Effector CD8-positive, alpha-beta T cell (primary cell): ENCODE measurements around the gene MSI2.

ENCODE experiments used
- DNase-seq: peaks from one replicate; lab custom pipeline; 2025; lab: John Stamatoyannopoulos, UW

The MSI2 gene

DNA sequence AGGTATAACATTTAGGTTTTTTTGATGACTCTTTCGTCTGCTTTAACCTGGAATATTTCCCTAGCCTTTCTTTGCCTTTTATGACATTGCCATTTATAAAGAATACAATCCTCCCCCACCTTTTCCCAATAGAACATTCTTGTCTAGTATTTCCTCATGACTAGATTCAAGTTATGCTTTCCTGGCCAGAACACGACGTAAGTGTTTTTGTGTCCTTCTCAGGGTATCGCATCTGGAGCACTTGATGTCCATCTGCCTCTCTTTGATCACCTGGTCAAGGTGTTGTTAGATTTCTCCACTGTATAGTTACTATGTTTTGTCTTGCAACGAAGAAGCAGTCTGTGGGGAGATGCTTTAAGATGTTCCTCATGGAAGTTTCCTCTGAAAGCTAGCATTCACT lies 87.4 kb downstream of the MSI2 start:
- no peak for DNase-seq

DNA sequence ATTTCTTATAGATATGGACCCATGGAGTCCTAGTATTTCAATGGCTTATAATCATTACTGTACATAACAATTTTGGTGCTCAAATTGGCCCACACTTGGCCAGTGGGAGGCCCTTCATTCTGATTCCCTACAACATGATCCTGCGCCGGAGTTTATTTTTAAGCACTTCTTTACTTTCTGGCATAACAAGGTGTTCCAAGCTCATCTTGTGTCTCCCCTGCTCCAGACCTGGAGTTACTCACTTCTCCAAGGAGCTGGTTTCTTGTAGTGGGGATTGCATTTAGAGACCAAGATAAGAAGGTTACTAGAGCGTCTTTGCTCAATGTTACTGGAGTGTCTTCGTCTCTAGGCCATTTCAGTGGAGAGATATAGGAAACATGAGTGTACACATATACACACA lies 87.9 kb downstream of the MSI2 start:
- no peak for DNase-seq

- no peak for DNase-seq
These were observed 93.4 kb downstream of the MSI2 start for GRCh38 chr17:57349541-57350247.

- DNase-seq, result no peak
These were observed 93.9 kb downstream of the MSI2 start for GRCh38 chr17:57350266-57350665.

GRCh38 chr17:57352665-57353175 lies 96.4 kb downstream of the MSI2 start:
- no peak for DNase-seq

DNA sequence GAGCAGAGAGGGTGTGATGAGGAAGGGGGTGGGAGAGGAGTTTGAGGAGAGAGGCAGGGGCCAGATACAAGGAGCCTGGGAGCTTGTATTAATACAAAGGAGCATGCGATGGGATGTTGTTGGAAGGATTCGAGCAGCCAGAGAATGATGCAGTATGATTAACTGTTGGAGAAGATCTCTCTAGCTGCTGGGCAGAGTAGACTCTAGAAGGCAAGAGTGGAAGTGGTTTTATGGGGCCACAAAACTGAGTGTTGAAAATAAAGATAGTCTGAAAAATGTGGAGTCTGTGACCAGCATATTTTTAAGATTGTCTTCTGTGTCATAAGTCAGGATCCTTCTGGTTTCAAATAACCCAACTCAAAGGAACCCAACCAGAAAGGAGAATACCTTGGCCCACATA lies 98.3 kb downstream of the MSI2 start:
- DNase-seq, result no peak

DNA sequence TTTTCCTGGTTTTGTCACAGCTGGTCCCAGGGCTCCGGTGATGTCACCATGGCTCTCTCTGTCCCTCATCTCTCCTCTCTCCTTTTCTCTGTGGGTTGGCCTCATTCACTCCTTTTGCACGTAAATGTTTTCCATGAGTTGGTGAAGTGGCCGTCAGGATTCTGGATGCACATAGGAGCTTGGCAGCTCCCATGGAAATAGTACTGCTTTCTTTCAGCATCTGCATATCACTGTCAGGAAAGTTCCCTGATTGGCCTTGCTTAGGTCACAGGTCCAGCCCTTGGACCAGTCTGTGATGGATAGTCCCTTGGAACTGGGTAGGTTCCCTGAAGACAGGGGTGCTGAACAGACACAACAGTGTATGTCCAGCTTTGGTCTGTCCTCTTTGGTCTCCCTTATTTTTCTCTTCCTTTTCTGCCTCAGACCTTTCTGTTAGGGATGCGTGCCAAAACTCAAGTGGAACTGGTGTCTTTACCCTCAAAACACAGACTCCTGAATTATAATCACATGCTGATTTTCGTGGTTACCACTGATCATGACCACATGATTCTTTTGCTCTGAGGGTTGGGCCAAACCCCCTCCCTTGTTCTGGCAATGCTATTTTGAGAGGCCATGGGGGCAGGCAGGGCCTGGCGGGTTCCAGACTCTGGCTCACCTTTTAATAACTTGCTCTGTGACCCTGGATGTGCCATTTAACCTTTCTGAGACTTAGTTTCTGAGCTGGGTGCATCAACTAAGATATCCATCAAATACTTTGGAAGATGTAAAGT lies 99.0 kb downstream of the MSI2 start:
- no peak for DNase-seq

- DNase-seq, result no peak
These were observed 99.9 kb downstream of the MSI2 start for GRCh38 chr17:57356153-57356718.

- no peak for DNase-seq
These were observed 100.5 kb downstream of the MSI2 start for GRCh38 chr17:57356719-57357391.

DNA sequence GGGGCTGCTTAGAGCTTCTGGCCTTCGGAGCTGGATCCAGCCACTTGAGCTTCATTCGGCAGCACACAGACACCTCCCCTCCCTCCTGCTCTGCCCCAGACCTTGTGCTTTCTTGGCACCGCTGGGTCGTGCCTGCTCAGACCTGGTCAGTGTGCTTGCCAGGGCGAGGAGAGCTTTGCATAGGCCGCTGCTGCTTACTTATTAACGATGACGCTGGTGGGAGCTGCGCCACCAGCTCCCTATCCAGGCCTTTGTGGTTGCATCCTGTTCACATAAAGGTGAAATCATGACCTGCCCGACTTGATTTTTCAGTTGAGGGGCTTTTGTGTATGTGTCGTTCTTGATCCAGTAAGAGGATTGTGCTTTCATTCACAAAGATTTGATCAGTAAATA lies 101.1 kb downstream of the MSI2 start:
- DNase-seq, result no peak

- DNase-seq, result no peak
These were observed 101.6 kb downstream of the MSI2 start for GRCh38 chr17:57357830-57358430.

GRCh38 chr17:57360266-57360665 lies 103.9 kb downstream of the MSI2 start:
- DNase-seq, result no peak

DNA sequence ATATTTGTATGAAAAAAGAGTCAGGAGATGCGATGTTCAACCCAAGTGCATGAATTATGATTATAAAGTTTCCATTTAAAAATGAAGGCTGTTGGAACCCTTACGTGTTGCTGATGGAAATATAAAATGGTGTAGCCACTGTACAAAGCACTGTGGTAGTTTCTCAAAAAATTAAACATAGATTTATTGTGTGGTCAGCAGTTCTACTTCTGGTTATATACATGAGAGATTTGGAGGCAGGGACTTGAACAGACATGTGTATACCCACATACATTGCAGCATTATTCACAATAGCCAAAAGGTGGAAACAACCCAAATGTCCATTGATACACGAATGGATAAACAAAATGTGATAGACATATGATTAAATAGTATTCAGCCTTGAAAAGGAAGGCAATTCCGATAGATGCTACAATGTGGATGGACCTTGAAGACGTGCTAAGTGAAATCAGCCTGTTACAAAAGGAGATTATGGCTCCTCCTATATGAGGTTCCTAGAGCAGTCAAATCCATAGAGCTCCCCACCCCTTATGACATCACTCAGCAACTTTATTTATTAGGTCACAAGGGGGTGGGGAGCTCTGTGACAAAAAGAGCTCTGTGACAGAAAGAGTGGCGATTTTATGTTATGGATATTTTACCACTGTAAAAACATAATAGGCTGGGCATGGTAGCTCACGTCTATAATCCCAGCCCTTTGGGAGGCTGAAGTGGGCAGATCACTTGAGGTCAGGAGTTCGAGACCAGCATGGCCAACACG lies 106.7 kb downstream of the MSI2 start:
- no peak for DNase-seq

- DNase-seq, result no peak
These were observed 107.3 kb downstream of the MSI2 start for GRCh38 chr17:57363580-57363979.

GRCh38 chr17:57363998-57364643 lies 107.8 kb downstream of the MSI2 start:
- DNase-seq, result no peak

DNA sequence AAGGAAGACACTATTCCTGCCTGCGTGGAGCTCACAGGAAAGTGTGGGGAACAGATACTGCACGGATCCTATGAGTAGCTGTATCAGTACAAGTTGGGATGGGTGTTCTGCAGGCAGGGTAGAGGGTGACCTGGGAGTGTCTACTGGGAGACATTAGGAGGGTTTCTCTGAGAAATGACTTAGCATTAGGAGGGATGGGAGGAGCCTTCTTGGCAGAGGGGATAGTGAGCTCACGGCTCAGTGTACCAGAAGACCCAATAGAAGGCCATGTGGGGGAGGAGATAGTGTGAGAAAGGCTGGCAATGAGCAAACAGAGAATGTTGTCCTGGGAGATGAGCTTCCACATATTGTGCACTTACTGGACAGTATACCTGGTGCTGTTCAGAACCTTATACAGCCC lies 109.1 kb downstream of the MSI2 start:
- no peak for DNase-seq

- no peak for DNase-seq
These were observed 109.8 kb downstream of the MSI2 start for GRCh38 chr17:57366177-57366557.

- no peak for DNase-seq
These were observed 110.4 kb downstream of the MSI2 start for GRCh38 chr17:57366558-57367351.

DNA sequence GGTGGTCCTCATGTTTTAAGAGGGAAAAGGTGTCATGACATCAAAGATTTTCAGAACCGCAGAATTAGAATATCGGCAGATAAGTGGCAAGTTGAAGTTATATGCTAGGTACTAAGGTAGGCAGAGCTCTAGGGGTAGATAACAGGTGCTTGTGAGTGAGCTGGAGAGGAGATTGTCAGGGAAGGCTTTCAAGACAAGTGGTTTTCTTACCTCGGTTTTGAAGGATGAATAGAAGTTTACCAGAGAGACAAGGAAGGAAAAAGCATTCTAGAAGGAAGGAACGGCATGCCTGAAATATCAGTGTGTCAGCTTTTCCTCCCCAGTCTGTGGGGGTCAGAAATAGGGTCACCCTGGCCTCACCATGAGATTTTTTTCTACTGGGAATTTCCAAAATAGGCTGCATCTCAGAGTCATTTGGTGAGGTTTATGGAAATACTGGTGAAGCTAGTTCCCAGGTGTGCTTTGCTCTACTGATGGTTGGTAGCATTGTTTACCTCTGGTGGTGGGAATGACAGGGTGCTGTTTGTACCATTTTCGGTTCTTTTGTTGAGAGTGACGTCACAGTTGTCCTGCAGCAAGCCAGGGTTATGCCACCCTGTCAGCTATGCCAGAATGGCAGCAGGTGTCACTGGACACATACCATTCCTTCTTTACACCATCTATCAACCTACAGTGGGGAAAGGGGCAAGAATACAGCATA lies 112.5 kb downstream of the MSI2 start:
- no peak for DNase-seq
